Keratinocyte (primary cell): ENCODE results near the gene ARHGAP22. TPM values are rescaled to one million over a fixed set of nuclear protein-coding genes. Genes with fewer than 3 reads are reported as not detected.

Source experiments
- DNase-seq: peaks from one replicate; pipeline ENCODE4 v3.0.0-alpha.2; 2011; ENCODE audit warnings: low read depth, missing footprints, low spot score
- FAIRE-seq: peaks from 2 replicates; lab custom pipeline; 2011; peaks lifted over from hg19 to GRCh38; lab: Jason Lieb, UNC
- H2AFZ ChIP-seq: 2 replicates; pipeline ENCODE4 v1.6.0; 2012; ENCODE audit warnings: low read length, control low read depth, inconsistent platforms; ENCODE audit not compliant: control insufficient read depth
- H3K27ac ChIP-seq: 2 replicates; pipeline ENCODE4 v1.5.1; 2011; ENCODE audit warnings: low read length; ENCODE audit not compliant: control insufficient read depth, insufficient read depth
- H3K27me3 ChIP-seq: 3 replicates; pipeline ENCODE4 v1.6.0; 2011; ENCODE audit warnings: low read length; ENCODE audit not compliant: control insufficient read depth, insufficient read depth; ENCODE audit errors: extremely low read depth
- H3K36me3 ChIP-seq, 2 experiments: 2 replicates in 1 of 2; 3 replicates in 1 of 2; pipeline ENCODE4 v1.5.1; 2011; ENCODE audit warnings: low read length in 2 of 2, mild to moderate bottlenecking in 1 of 2; ENCODE audit not compliant: control insufficient read depth in 2 of 2, insufficient read depth in 2 of 2; ENCODE audit errors: extremely low read depth in 1 of 2
- H3K4me1 ChIP-seq: 3 replicates; pipeline ENCODE4 v1.5.1; 2011; ENCODE audit warnings: low read length; ENCODE audit not compliant: control insufficient read depth, insufficient read depth; ENCODE audit errors: extremely low read depth
- H3K4me2 ChIP-seq: 3 replicates; pipeline ENCODE4 v1.6.0; 2011; ENCODE audit warnings: low read depth, low read length; ENCODE audit not compliant: control insufficient read depth, insufficient read depth; ENCODE audit errors: extremely low read depth
- H3K4me3 ChIP-seq, 3 experiments: fragments of 200-600 bp in 1 of 3; sonication (generic) in 1 of 3; 2 replicates in 2 of 3; 3 replicates in 1 of 3; pipeline ENCODE4 v1.5.1; 2011 to 2016; ENCODE audit warnings: low read length in 3 of 3, mild to moderate bottlenecking in 3 of 3, control low read depth in 2 of 3, inconsistent platforms in 1 of 3, low read depth in 1 of 3, mixed read lengths in 1 of 3, mixed run types in 1 of 3, moderate library complexity in 1 of 3; ENCODE audit not compliant: control insufficient read depth in 2 of 3, insufficient read depth in 2 of 3; ENCODE audit errors: extremely low read depth in 1 of 3
- H3K79me2 ChIP-seq: 2 replicates; pipeline ENCODE4 v1.6.0; 2012; ENCODE audit warnings: low read length; ENCODE audit not compliant: control insufficient read depth, insufficient read depth
- H3K9ac ChIP-seq: 3 replicates; pipeline ENCODE4 v1.6.0; 2011; ENCODE audit warnings: low read length; ENCODE audit not compliant: control insufficient read depth, insufficient read depth; ENCODE audit errors: extremely low read depth
- H3K9me1 ChIP-seq: 3 replicates; pipeline ENCODE4 v1.6.0; 2011; ENCODE audit warnings: low read length; ENCODE audit not compliant: control insufficient read depth, insufficient read depth; ENCODE audit errors: extremely low read depth
- H3K9me3 ChIP-seq: 2 replicates; pipeline ENCODE4 v1.5.1; 2012; ENCODE audit warnings: low read depth, low read length; ENCODE audit not compliant: control insufficient read depth
- H4K20me1 ChIP-seq: 3 replicates; pipeline ENCODE4 v1.6.0; 2011; ENCODE audit warnings: low read length; ENCODE audit not compliant: control insufficient read depth, insufficient read depth; ENCODE audit errors: extremely low read depth
- EZH2 ChIP-seq: IDR thresholded peaks from one replicate; pipeline ENCODE4 v1.6.1; 2012; ENCODE audit warnings: inconsistent platforms, mild to moderate bottlenecking, low read length, moderate library complexity
- dilution Hi-C: fragments of 300-500 bp; cut with MboI; formaldehyde crosslinking; loops from one replicate; pipeline ENCODE4 v1.7.0; 2020; ENCODE audit warnings: low sequenced_read_pairs; ENCODE audit not compliant: extremely low pct_ligation_motif_present
- polyA plus RNA-seq, 5 experiments: library from polyadenylated mRNA; depleted of rRNA in 3 of 5; stranded (reverse) in 3 of 5; stranded (forward) in 1 of 5; unstranded in 1 of 5; fragments of >200 nt; gene quantifications; 1 replicate in 1 of 5; 2 replicates in 3 of 5; 3 replicates in 1 of 5; pipeline versions ENCODE4 v1.2.1 to v1.2.3, GENCODE V29; 2011 to 2012; ENCODE audit warnings: missing spikeins in 2 of 5, low read depth in 1 of 5, low replicate concordance in 1 of 5
- TF ChIP-seq, protein P1 (sequence below), 3 experiments: IDR thresholded peaks in 1 of 3; conservative IDR thresholded peaks in 1 of 3; optimal IDR thresholded peaks in 1 of 3; 2 replicates in 2 of 3; 3 replicates in 1 of 3; pipeline versions ENCODE3 to v1.5.1; 2011; ENCODE audit warnings: low read length in 3 of 3, mild to moderate bottlenecking in 3 of 3, moderate library complexity in 2 of 3, control low read depth in 1 of 3, inconsistent platforms in 1 of 3; ENCODE audit not compliant: insufficient read depth in 2 of 3; ENCODE audit errors: extremely low read depth in 1 of 3

ARHGAP22 gene
- polyA plus RNA-seq, 1 donor (not counting 4 experiments of a cell fraction or from before 2014, with no cell fraction given): 4.9 TPM

DNA sequence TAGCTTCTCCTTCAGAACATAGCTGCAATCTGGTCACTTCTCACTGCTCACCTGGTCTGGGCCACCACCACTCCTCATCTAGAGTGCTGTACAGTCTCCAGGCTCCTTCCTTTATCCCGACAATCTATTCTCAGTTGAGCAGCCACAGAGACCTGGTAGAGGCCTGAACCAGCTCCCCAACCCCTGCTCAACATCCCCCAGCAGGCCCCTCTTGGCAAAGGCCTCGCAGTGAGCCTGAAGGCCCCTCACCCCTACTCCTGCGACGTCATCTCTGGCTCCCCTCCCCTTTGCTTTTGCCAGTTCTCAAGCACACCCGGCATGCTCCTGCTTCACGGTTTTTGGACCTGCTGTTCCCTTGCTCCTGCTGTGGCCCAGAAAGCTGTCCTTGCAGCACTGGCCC, 113.9 kb downstream of the ARHGAP22 start:
- Histone ChIP-seq H3K9me1 (no peaks in the 10 kb centered on the region), H3K27me3 (no peaks in the 10 kb centered on the region), H3K9ac (no peak overlapping the region), H4K20me1 (no peaks in the 10 kb centered on the region), H2AFZ (no peak overlapping the region), H3K4me2 (no peak overlapping the region), H3K4me1 (peaks cover 21% of the 10 kb centered on the region), H3K9me3 (no peaks in the 10 kb centered on the region), H3K27ac (no peak overlapping the region), H3K4me3 (no peak overlapping the region), H3K36me3 (no peaks in the 10 kb centered on the region), H3K79me2 (no peaks in the 10 kb centered on the region)
- no peak for FAIRE-seq
- DNase-seq: no peak
- dilution Hi-C loops: no loop called here
- TF ChIP-seq, protein P1, sequence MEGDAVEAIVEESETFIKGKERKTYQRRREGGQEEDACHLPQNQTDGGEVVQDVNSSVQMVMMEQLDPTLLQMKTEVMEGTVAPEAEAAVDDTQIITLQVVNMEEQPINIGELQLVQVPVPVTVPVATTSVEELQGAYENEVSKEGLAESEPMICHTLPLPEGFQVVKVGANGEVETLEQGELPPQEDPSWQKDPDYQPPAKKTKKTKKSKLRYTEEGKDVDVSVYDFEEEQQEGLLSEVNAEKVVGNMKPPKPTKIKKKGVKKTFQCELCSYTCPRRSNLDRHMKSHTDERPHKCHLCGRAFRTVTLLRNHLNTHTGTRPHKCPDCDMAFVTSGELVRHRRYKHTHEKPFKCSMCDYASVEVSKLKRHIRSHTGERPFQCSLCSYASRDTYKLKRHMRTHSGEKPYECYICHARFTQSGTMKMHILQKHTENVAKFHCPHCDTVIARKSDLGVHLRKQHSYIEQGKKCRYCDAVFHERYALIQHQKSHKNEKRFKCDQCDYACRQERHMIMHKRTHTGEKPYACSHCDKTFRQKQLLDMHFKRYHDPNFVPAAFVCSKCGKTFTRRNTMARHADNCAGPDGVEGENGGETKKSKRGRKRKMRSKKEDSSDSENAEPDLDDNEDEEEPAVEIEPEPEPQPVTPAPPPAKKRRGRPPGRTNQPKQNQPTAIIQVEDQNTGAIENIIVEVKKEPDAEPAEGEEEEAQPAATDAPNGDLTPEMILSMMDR (optimal IDR thresholded peaks at IDR 0.05 in 1 of 3, IDR thresholded peaks at IDR 0.05 in 1 of 3, conservative IDR thresholded peaks at IDR 0.05 in 1 of 3; ENCODE audit: extremely low read depth in 1 of 3, insufficient read depth in 2 of 3, low read length in 3 of 3): no peak
- TF ChIP-seq EZH2: no peak

DNA sequence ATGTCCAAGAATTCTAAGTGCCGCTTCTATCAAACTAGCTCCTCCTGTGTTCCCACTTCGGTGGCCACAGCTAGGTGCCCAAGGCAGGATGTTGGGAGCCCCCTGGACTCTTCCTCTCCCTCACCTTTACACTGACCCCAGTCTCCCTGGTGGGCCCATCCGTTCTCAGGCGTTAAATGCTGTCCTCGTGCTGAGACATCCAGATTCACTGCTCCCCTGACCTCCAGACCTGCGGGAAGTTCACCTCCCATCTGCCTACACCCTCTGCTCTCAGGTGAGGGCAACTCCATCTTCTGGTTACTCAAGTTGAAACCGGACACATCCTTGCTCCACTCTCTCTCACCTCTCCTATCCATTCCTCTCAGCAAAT, 114.3 kb downstream of the ARHGAP22 start:
- Histone ChIP-seq H3K9ac (no peak overlapping the region), H3K79me2 (no peaks in the 10 kb centered on the region), H3K9me1 (no peaks in the 10 kb centered on the region), H3K27ac (no peak overlapping the region), H3K36me3 (no peaks in the 10 kb centered on the region), H3K27me3 (no peaks in the 10 kb centered on the region), H3K4me2 (no peak overlapping the region), H3K4me3 (no peak overlapping the region), H4K20me1 (no peaks in the 10 kb centered on the region), H3K4me1 (peaks cover 21% of the 10 kb centered on the region), H3K9me3 (no peaks in the 10 kb centered on the region), H2AFZ (no peak overlapping the region)
- TF ChIP-seq, protein P1 (optimal IDR thresholded peaks at IDR 0.05 in 1 of 3, IDR thresholded peaks at IDR 0.05 in 1 of 3, conservative IDR thresholded peaks at IDR 0.05 in 1 of 3; ENCODE audit: extremely low read depth in 1 of 3, insufficient read depth in 2 of 3, low read length in 3 of 3): no peak
- no peak for TF ChIP-seq EZH2
- dilution Hi-C loops: no loop called here
- no peak for FAIRE-seq
- DNase-seq: no peak
